Immature natural killer cell (primary cell): ENCODE results near the gene ZFYVE1. TPM values are rescaled to one million over a fixed set of nuclear protein-coding genes. Genes with fewer than 3 reads are reported as not detected.
"Not testable (repeated sequence)": the region's sequence is repeated elsewhere in the genome, so short reads cannot be mapped to it uniquely, and the experiment has no call there.

Experiments
- DNase-seq, 3 donors: peaks; one replicate each; pipeline ENCODE4 v3.0.0; 2022; ENCODE audit warnings: mixed read lengths in 1 of 3
- H3K27ac Mint-ChIP-seq, 6 donors: one replicate each; pipeline ENCODE4 v1.8.0; 2020; ENCODE audit warnings: mixed read lengths in 6 of 6, mild to moderate bottlenecking in 5 of 6, inconsistent platforms in 4 of 6, moderate library complexity in 3 of 6
- H3K27me3 Mint-ChIP-seq, 3 donors: one replicate each; pipeline ENCODE4 v1.8.0; 2020 to 2021; ENCODE audit warnings: low read depth in 3 of 3, mild to moderate bottlenecking in 3 of 3, mixed read lengths in 3 of 3, moderate library complexity in 3 of 3, inconsistent platforms in 1 of 3
- H3K36me3 Mint-ChIP-seq, 3 donors: one replicate each; pipeline ENCODE4 v1.8.0; 2020; ENCODE audit warnings: mixed read lengths in 3 of 3, inconsistent platforms in 2 of 3, mild to moderate bottlenecking in 2 of 3
- H3K4me1 Mint-ChIP-seq, 2 donors: one replicate each; pipeline ENCODE4 v1.8.0; 2020; ENCODE audit warnings: inconsistent platforms in 2 of 2, mild to moderate bottlenecking in 2 of 2, mixed read lengths in 2 of 2, moderate library complexity in 1 of 2
- H3K4me3 Mint-ChIP-seq, 5 donors: one replicate each; pipeline ENCODE4 v1.8.0; 2020; ENCODE audit warnings: mild to moderate bottlenecking in 5 of 5, mixed read lengths in 5 of 5, inconsistent platforms in 3 of 5, moderate library complexity in 3 of 5
- H3K9me3 Mint-ChIP-seq, 6 donors: one replicate each; pipeline ENCODE4 v1.8.0; 2020; ENCODE audit warnings: mild to moderate bottlenecking in 6 of 6, mixed read lengths in 6 of 6, inconsistent platforms in 4 of 6, moderate library complexity in 3 of 6
- polyA plus RNA-seq, 3 donors: library from polyadenylated mRNA; unstranded; fragments of 300-500 nt; fragmentation: Illumina TruSeq; gene quantifications; one replicate each; pipeline ENCODE4 v1.2.3, GENCODE V29; 2021

Gene ZFYVE1
- polyA plus RNA-seq, 3 donors from 2014 or later: 3.4 to 10.7 (median 5.4) TPM

- peak overlapping the region; percentile 92 to 98 (median 96) for H3K4me3 Mint-ChIP-seq
- peak overlapping the region; percentile 29 to 93 (median 90) for H3K27ac Mint-ChIP-seq
- peaks cover 0 to 6% (median 0%) of the 10 kb centered on the region in 3 donors for H3K27me3 Mint-ChIP-seq
- H3K9me3 Mint-ChIP-seq: no peaks in the 10 kb centered on the region
- DNase-seq: no peak
- peaks cover 6 to 17% (median 7%) of the 10 kb centered on the region in 3 donors for H3K36me3 Mint-ChIP-seq
- H3K4me1 Mint-ChIP-seq: peaks cover 44 to 55% of the 10 kb centered on the region in 2 donors
Observed at GRCh38 chr14:73026243-73026844, 562 bp downstream of the ZFYVE1 start.

- Mint-ChIP-seq H3K36me3 (peaks cover 6 to 17% (median 7%) of the 10 kb centered on the region in 3 donors), H3K4me3 (peak overlapping the region in 4 of 5 donors; percentile 48 to 97 (median 94)), H3K27me3 (peaks cover 0 to 6% (median 0%) of the 10 kb centered on the region in 3 donors), H3K4me1 (peaks cover 44 to 57% of the 10 kb centered on the region in 2 donors), H3K27ac (peak overlapping the region in 1 of 6 donors; percentile 92), H3K9me3 (no peaks in the 10 kb centered on the region)
- DNase-seq: no peak
Observed at GRCh38 chr14:73025544-73025943, 1.4 kb downstream of the ZFYVE1 start.

- Mint-ChIP-seq H3K27ac (no peak overlapping the region), H3K36me3 (peaks cover 6 to 26% (median 7%) of the 10 kb centered on the region in 3 donors), H3K9me3 (no peaks in the 10 kb centered on the region), H3K4me3 (no peak overlapping the region), H3K4me1 (peaks cover 48 to 65% of the 10 kb centered on the region in 2 donors), H3K27me3 (peaks cover 0 to 6% (median 0%) of the 10 kb centered on the region in 3 donors)
- DNase-seq: no peak
Observed at GRCh38 chr14:73022051-73022450, 4.9 kb downstream of the ZFYVE1 start.

GRCh38 chr14:73016011-73016410 lies 10.9 kb downstream of the ZFYVE1 start:
- H3K27me3 Mint-ChIP-seq, H3K27ac Mint-ChIP-seq, DNase-seq, H3K9me3 Mint-ChIP-seq, H3K4me3 Mint-ChIP-seq: not testable (repeated sequence)
- Mint-ChIP-seq H3K36me3 (peaks cover 5 to 33% (median 8%) of the 10 kb centered on the region in 3 donors), H3K4me1 (peaks cover 33 to 54% of the 10 kb centered on the region in 2 donors)

- H3K27ac Mint-ChIP-seq: peak overlapping the region in 1 of 6 donors; percentile 34
- peaks cover 33 to 54% of the 10 kb centered on the region in 2 donors for H3K4me1 Mint-ChIP-seq
- DNase-seq, H3K9me3 Mint-ChIP-seq, H3K27me3 Mint-ChIP-seq, H3K4me3 Mint-ChIP-seq: not testable (repeated sequence)
- peaks cover 5 to 33% (median 8%) of the 10 kb centered on the region in 3 donors for H3K36me3 Mint-ChIP-seq
Observed at GRCh38 chr14:73015552-73015951, 11.4 kb downstream of the ZFYVE1 start.

- Mint-ChIP-seq H3K36me3 (peaks cover 6 to 34% (median 9%) of the 10 kb centered on the region in 3 donors), H3K4me3 (no peak overlapping the region)
Observed at GRCh38 chr14:73014105-73014504, 12.8 kb downstream of the ZFYVE1 start.

GRCh38 chr14:73011189-73011588 lies 15.7 kb downstream of the ZFYVE1 start:
- DNase-seq, H3K27ac Mint-ChIP-seq, H3K4me3 Mint-ChIP-seq, H3K27me3 Mint-ChIP-seq, H3K9me3 Mint-ChIP-seq: not testable (repeated sequence)
- Mint-ChIP-seq H3K4me1 (peaks cover 21 to 32% of the 10 kb centered on the region in 2 donors), H3K36me3 (peaks cover 9 to 32% (median 11%) of the 10 kb centered on the region in 3 donors)

More at GRCh38 chr14:73014105-73014504, 12.8 kb downstream of the ZFYVE1 start:
- H3K27ac Mint-ChIP-seq: peak overlapping the region in 1 of 6 donors; percentile 3
- H3K9me3 Mint-ChIP-seq: no peaks in the 10 kb centered on the region
- H3K27me3 Mint-ChIP-seq: no peaks in the 10 kb centered on the region
- no peak for DNase-seq
- peaks cover 33 to 54% of the 10 kb centered on the region in 2 donors for H3K4me1 Mint-ChIP-seq

- H3K9me3 Mint-ChIP-seq: no peaks in the 10 kb centered on the region
- peaks cover 6 to 22% (median 10%) of the 10 kb centered on the region in 3 donors for H3K36me3 Mint-ChIP-seq
- peaks cover 5 to 16% of the 10 kb centered on the region in 2 donors for H3K4me1 Mint-ChIP-seq
- H3K27me3 Mint-ChIP-seq: no peaks in the 10 kb centered on the region
- no peak for DNase-seq
- H3K4me3 Mint-ChIP-seq: no peak overlapping the region
- no peak overlapping the region for H3K27ac Mint-ChIP-seq
Observed at GRCh38 chr14:73008501-73008900, 18.4 kb downstream of the ZFYVE1 start.

- H3K9me3 Mint-ChIP-seq: no peaks in the 10 kb centered on the region
- no peak overlapping the region for H3K27ac Mint-ChIP-seq
- H3K4me1 Mint-ChIP-seq: peaks cover 2 to 17% of the 10 kb centered on the region in 2 donors
- DNase-seq: no peak
- H3K4me3 Mint-ChIP-seq: no peak overlapping the region
- H3K36me3 Mint-ChIP-seq: peaks cover 4 to 21% (median 9%) of the 10 kb centered on the region in 3 donors
- H3K27me3 Mint-ChIP-seq: no peaks in the 10 kb centered on the region
Observed at GRCh38 chr14:73007835-73008234, 19.1 kb downstream of the ZFYVE1 start.

GRCh38 chr14:73004641-73005040 lies 22.3 kb downstream of the ZFYVE1 start:
- H3K27ac Mint-ChIP-seq, H3K4me3 Mint-ChIP-seq, H3K9me3 Mint-ChIP-seq, DNase-seq, H3K27me3 Mint-ChIP-seq: not testable (repeated sequence)
- peaks cover 4 to 18% (median 9%) of the 10 kb centered on the region in 3 donors for H3K36me3 Mint-ChIP-seq
- peaks cover 6 to 25% of the 10 kb centered on the region in 2 donors for H3K4me1 Mint-ChIP-seq

- DNase-seq: no peak
- Mint-ChIP-seq H3K9me3 (no peaks in the 10 kb centered on the region), H3K4me3 (no peak overlapping the region), H3K27ac (peak overlapping the region in 1 of 6 donors; percentile 22), H3K27me3 (peaks cover 0 to 2% (median 0%) of the 10 kb centered on the region in 3 donors), H3K36me3 (peaks cover 0 to 13% (median 5%) of the 10 kb centered on the region in 3 donors), H3K4me1 (peaks cover 6 to 25% of the 10 kb centered on the region in 2 donors)
Observed at GRCh38 chr14:73003681-73004080, 23.2 kb downstream of the ZFYVE1 start.

- Mint-ChIP-seq H3K27me3 (peaks cover 0 to 4% (median 0%) of the 10 kb centered on the region in 3 donors), H3K36me3 (peaks cover 19 to 29% (median 24%) of the 10 kb centered on the region in 3 donors), H3K4me3 (no peak overlapping the region), H3K4me1 (peaks cover 8 to 31% of the 10 kb centered on the region in 2 donors), H3K9me3 (no peaks in the 10 kb centered on the region), H3K27ac (no peak overlapping the region)
- DNase-seq: no peak
Observed at GRCh38 chr14:73000073-73000472, 26.8 kb downstream of the ZFYVE1 start.

- Mint-ChIP-seq H3K27me3 (peaks cover 0 to 4% (median 0%) of the 10 kb centered on the region in 3 donors), H3K9me3 (no peaks in the 10 kb centered on the region), H3K4me3 (no peak overlapping the region), H3K4me1 (peaks cover 8 to 31% of the 10 kb centered on the region in 2 donors), H3K27ac (peak overlapping the region in 1 of 6 donors; percentile 22), H3K36me3 (peaks cover 24 to 34% (median 29%) of the 10 kb centered on the region in 3 donors)
- DNase-seq: no peak
Observed at GRCh38 chr14:72999316-72999715, 27.6 kb downstream of the ZFYVE1 start.

GRCh38 chr14:72998252-72998903 lies 28.5 kb downstream of the ZFYVE1 start:
- Mint-ChIP-seq H3K27me3 (peaks cover 0 to 4% (median 0%) of the 10 kb centered on the region in 3 donors), H3K27ac (no peak overlapping the region), H3K36me3 (peaks cover 24 to 33% (median 25%) of the 10 kb centered on the region in 3 donors), H3K9me3 (no peaks in the 10 kb centered on the region), H3K4me3 (no peak overlapping the region), H3K4me1 (peaks cover 8 to 23% of the 10 kb centered on the region in 2 donors)
- DNase-seq: no peak
